ENCODE measurements around the gene DCTN4. TPM values are rescaled to one million over a fixed set of nuclear protein-coding genes. Genes with fewer than 3 reads are reported as not detected.

The DCTN4 gene
- total RNA-seq, 2 donors from 2014 or later: 68.4 to 87.1 TPM

- no peak overlapping the region for H3K4me3 ChIP-seq
- no peaks in the 10 kb centered on the region for H3K9me3 ChIP-seq
- WGBS: 70% methylated on average over 14 of the region's 14 CpGs
- TF ChIP-seq POLR2A (IDR thresholded peaks at IDR 0.05) (no peak), CTCF (IDR thresholded peaks at IDR 0.05) (no peak), POLR2AphosphoS5 (IDR thresholded peaks at IDR 0.05) (no peak)
- intact Hi-C loops (cut with DNase I): no loop called here
- DNase-seq (ENCODE audit: low spot score): no peak
- H3K36me3 ChIP-seq: no peaks in the 10 kb centered on the region
- H3K27ac ChIP-seq: no peak overlapping the region
- H3K4me1 ChIP-seq (replicated peaks): peaks cover 5% of the 10 kb centered on the region
- peaks cover 2% of the 10 kb centered on the region for H3K27me3 ChIP-seq (replicated peaks; ENCODE audit: insufficient read depth)
Measured at GRCh38 chr5:150670275-150670947, 88.4 kb downstream of the DCTN4 start.

- no peak overlapping the region for H3K27ac ChIP-seq
- DNase-seq (ENCODE audit: low spot score): no peak
- no peak overlapping the region for H3K4me3 ChIP-seq
- no peaks in the 10 kb centered on the region for H3K9me3 ChIP-seq
- no peaks in the 10 kb centered on the region for H3K36me3 ChIP-seq
- TF ChIP-seq CTCF (IDR thresholded peaks at IDR 0.05) (no peak), POLR2A (IDR thresholded peaks at IDR 0.05) (no peak), POLR2AphosphoS5 (IDR thresholded peaks at IDR 0.05) (no peak)
- WGBS: 62% methylated on average over 12 of the region's 12 CpGs
- intact Hi-C loops (cut with DNase I): no loop called here
- no peaks in the 10 kb centered on the region for H3K4me1 ChIP-seq (replicated peaks)
- peaks cover 2% of the 10 kb centered on the region for H3K27me3 ChIP-seq (replicated peaks; ENCODE audit: insufficient read depth)
Measured at GRCh38 chr5:150665044-150665443, 93.8 kb downstream of the DCTN4 start.

GRCh38 chr5:150663936-150664335 lies 94.9 kb downstream of the DCTN4 start:
- DNase-seq (ENCODE audit: low spot score): no peak
- intact Hi-C loops (cut with DNase I): loop anchor here (5.0 kb wide), 1 partner anchor 102 kb away; no protein-coding TSS in a partner anchor
- H3K4me3 ChIP-seq: no peak overlapping the region
- peaks cover 2% of the 10 kb centered on the region for H3K27me3 ChIP-seq (replicated peaks; ENCODE audit: insufficient read depth)
- WGBS: 93% methylated on average over 3 of the region's 3 CpGs
- no peaks in the 10 kb centered on the region for H3K4me1 ChIP-seq (replicated peaks)
- no peak overlapping the region for H3K27ac ChIP-seq
- H3K9me3 ChIP-seq: no peaks in the 10 kb centered on the region
- H3K36me3 ChIP-seq: no peaks in the 10 kb centered on the region
- TF ChIP-seq POLR2A (IDR thresholded peaks at IDR 0.05): no peak
- TF ChIP-seq POLR2AphosphoS5 (IDR thresholded peaks at IDR 0.05): no peak

- Histone ChIP-seq H3K27me3 (replicated peaks; ENCODE audit: insufficient read depth) (peaks cover 2% of the 10 kb centered on the region), H3K4me1 (replicated peaks) (no peaks in the 10 kb centered on the region), H3K4me3 (no peak overlapping the region), H3K27ac (no peak overlapping the region), H3K9me3 (no peaks in the 10 kb centered on the region), H3K36me3 (no peaks in the 10 kb centered on the region)
- intact Hi-C loops (cut with DNase I): loop anchor here (5.0 kb wide), 1 partner anchor 101 kb away; no protein-coding TSS in a partner anchor
- 88% methylated on average over 4 of the region's 4 CpGs for WGBS
- no peak for TF ChIP-seq POLR2A (IDR thresholded peaks at IDR 0.05)
- no peak for TF ChIP-seq POLR2AphosphoS5 (IDR thresholded peaks at IDR 0.05)
- TF ChIP-seq CTCF (IDR thresholded peaks at IDR 0.05): no peak
- no peak for DNase-seq (ENCODE audit: low spot score)
Measured at GRCh38 chr5:150662731-150663516, 95.9 kb downstream of the DCTN4 start.

GRCh38 chr5:150661821-150662596 lies 96.8 kb downstream of the DCTN4 start:
- no peak for TF ChIP-seq POLR2A (IDR thresholded peaks at IDR 0.05)
- no peak for TF ChIP-seq POLR2AphosphoS5 (IDR thresholded peaks at IDR 0.05)
- TF ChIP-seq CTCF (IDR thresholded peaks at IDR 0.05): no peak
- Histone ChIP-seq H3K27me3 (replicated peaks; ENCODE audit: insufficient read depth) (no peaks in the 10 kb centered on the region), H3K27ac (no peak overlapping the region), H3K4me1 (replicated peaks) (no peaks in the 10 kb centered on the region), H3K36me3 (no peaks in the 10 kb centered on the region), H3K9me3 (no peaks in the 10 kb centered on the region), H3K4me3 (no peak overlapping the region)
- intact Hi-C loops (cut with DNase I): loop anchor here (5.0 kb wide), 1 partner anchor 100 kb away; no protein-coding TSS in a partner anchor
- WGBS: 88% methylated on average over 10 of the region's 10 CpGs
- DNase-seq (ENCODE audit: low spot score): no peak
